ENCODE results near the gene TMEM167A. TPM values are rescaled to one million over a fixed set of nuclear protein-coding genes. Genes with fewer than 3 reads are reported as not detected.
"Not testable (repeated sequence)": the region's sequence is repeated elsewhere in the genome, so short reads cannot be mapped to it uniquely, and the experiment has no call there.

Gene TMEM167A
- total RNA-seq, 1 experiment from 2014 or later: 59.0 TPM

DNA sequence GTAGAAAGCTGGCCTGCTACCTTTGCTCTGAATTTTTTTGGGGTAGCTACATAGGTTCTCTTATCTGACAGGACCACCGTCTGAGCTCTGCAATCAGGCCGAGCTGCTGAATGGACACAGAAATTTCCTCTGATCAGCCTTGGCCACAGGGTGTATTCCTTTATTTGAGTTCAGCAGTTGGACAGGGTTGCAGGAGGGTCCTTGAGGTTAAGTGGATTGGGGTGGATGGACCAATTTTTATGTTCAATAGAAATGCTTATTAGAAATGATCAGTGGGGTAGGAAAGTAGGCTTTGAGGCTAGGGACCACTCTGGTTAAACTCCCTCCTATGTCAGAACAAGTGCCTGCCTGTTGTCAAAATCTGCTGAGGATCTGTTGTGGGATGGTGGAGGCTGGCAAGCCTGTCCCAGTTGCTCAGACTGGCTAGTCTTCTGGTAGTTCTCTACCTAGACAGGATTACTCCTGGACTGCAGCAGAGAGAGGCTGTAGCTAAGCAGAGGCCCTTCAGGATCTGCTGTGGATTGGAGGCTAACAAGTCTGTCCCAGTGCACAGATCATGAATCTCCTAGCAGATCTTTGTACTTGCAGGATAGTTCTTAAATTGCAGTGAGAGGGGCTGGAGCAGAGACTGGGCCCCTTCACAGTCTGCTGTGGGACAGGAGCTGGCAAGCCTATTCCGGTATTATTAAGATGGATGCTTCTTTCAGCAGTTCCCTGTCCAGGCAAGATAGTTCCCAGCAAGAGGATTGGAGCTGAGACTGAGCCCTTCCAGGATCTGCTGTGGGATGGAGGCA is 18.2 kb upstream of the TMEM167A start:
- in situ Hi-C loops (cut with HindIII; ENCODE audit: low pct_unique_long_range_greater_than_20kb, low sequenced_read_pairs): no loop called here
- no peak for DNase-seq (ENCODE audit: low read depth)

DNA sequence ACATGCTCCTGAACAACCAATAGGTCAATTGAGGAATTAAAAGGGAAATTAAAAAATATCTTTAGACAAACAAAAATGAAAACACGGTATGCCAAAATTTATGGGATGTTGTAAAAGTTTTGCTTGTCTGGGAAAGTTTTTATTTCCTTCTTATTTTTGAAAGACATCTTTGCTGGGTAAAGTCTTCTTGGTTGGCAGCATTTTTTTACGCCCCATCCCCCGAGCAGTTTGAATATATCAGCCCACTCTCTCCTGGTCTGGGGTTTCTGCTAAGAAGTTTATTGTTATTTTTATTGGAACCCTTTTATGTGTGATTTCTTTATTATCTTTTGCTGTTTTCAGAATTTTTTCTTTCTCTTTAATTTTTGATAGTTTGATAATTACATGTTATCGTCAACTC is 16.5 kb upstream of the TMEM167A start:
- no peak for DNase-seq (ENCODE audit: low read depth)
- in situ Hi-C loops (cut with HindIII; ENCODE audit: low pct_unique_long_range_greater_than_20kb, low sequenced_read_pairs): no loop called here

DNA sequence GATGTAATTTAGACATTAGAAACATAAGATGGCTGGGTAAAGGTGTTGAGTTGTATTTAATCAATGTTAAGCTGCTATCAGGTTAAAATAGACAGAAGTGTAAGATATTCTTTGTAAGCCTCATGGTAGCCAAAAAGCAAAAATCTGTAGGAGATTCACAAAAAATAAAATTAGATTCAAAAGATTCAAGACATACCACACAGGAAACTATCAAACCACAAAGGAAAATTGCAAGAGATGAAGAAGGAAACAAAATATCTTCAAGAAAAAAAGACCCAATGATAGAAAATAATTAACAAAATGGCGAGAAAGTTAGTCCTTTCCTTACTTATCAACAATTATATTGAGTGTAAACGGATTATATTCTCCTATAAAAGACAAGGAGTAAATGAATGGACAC is 15.4 kb upstream of the TMEM167A start:
- in situ Hi-C loops (cut with HindIII; ENCODE audit: low pct_unique_long_range_greater_than_20kb, low sequenced_read_pairs): no loop called here
- DNase-seq (ENCODE audit: low read depth): no peak

DNA sequence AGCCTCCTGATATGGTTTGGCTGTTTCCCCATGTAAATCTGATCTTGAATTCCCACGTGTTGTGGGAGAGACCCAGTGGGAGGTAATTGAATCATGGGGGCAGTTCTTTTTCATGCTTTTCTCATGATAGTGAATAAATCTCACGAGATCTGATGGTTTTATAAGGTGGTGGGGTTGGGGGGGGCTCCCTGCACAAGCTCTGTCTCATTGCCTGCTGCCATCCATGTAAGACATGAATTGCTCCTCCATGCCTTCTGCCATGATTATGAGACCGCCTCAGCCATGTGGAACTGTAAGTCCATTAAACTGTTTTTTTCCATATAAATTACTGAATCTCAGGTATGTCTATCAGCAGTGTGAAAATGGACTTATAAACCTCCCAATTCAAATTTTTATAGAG is 13.0 kb upstream of the TMEM167A start:
- no peak for DNase-seq (ENCODE audit: low read depth)
- in situ Hi-C loops (cut with HindIII; ENCODE audit: low pct_unique_long_range_greater_than_20kb, low sequenced_read_pairs): no loop called here

DNA sequence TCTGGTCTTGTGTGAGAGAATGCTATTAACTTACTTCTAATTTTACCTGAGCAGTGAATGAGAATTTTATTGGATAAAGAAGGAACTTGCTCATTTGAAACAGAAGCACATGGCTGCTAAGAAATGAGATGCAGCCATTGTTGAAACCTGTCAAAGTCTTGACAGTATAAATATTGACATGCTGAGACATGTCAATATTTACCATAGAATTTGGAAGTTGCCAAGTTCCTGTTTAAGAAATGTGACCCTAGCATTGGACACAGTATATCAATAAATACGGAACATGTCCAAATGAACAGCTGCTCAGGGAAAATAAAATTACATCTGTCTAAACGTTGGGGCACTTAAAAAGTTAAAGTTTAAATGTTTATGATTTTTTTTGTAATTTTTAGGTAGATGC is 7.9 kb upstream of the TMEM167A start:
- in situ Hi-C loops (cut with HindIII; ENCODE audit: low pct_unique_long_range_greater_than_20kb, low sequenced_read_pairs): no loop called here
- DNase-seq (ENCODE audit: low read depth): no peak

DNA sequence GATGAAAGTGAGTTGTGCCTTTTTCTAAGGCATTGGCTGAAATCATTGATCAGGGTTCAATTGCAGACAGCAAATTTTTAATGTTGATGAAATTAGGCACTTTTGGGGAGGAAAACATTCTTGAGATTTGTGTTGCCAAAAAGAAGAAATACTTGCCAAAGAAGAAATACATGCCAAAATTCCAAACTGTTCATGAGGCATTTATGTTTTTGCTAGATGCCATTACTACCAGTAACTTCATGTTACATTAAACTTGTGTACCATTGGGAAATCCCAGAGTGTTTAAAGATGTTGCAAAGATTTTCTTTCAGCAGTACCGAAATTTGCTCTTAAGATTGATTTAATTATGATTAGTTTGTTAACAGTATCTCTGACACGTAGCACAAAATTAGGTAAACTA is 7.1 kb upstream of the TMEM167A start:
- in situ Hi-C loops (cut with HindIII; ENCODE audit: low pct_unique_long_range_greater_than_20kb, low sequenced_read_pairs): no loop called here
- DNase-seq (ENCODE audit: low read depth): no peak

DNA sequence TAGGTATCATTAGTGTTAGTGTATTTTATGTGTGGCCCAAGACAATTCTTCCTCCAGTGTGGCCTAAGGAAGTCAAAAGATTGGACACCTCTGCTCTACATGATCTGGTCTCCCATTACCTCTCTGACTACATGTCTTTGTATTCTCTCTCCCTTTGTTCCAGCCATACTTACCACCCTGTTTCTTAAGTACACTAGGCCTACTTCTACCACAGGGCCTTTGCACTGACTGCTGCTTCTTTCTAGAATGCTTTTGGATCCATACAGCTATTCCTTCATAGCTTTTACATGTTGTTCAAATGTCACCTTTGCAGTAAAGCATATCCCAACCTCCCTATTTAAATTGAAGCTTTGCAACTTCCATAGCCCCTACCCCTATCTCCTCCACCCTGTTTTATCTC is 5.6 kb upstream of the TMEM167A start:
- no peak for DNase-seq (ENCODE audit: low read depth)
- in situ Hi-C loops (cut with HindIII; ENCODE audit: low pct_unique_long_range_greater_than_20kb, low sequenced_read_pairs): no loop called here

DNA sequence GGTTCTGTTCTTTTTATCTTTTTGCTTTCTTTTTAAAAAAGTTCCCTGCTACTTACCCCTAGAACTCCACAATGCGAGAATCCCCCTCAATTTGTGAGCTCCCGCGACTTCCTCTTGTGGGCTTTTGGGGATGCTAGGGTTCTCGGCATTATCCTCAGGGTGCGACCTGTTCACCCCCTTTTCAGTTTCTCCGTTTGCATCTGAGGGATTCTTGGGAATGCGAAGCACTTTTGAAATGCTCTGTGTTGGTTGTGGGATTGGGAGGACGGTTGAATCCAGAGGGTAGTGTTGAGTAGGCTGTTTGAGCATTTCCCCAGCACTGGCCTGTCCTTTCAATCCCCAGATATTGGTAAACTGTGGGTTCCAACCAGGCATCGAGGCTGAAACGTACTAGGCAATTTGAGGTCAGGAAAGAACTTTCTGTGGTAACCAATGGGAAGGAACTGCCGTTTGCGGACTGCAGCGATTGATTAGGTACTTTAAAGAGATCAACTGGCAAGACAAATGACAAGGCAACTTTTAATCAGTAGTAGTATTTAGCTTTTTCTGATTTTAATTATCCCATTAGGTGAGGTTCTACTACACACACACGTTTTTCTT is 568 bp upstream of the TMEM167A start:
- DNase-seq (ENCODE audit: low read depth): no peak
- in situ Hi-C loops (cut with HindIII; ENCODE audit: low pct_unique_long_range_greater_than_20kb, low sequenced_read_pairs): no loop called here

DNA sequence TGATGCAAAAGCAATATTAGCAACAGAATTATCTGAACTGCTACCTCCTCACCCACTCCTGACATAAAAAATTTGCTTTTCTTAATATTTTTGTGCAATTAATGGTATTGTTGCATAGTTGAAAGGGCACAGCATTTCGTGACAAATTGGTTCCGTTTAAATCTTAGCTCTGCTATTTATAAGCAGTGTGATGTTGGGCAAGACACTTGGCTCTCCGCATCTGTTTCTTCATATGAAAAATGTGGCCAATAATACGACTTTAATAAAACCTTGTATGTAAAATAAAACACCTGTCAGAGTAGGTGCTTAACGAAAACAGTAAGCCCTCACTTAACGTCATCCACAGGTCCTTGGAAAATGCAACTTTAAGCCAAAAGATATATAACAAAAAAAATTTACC is 4.2 kb downstream of the TMEM167A start:
- DNase-seq (ENCODE audit: low read depth): no peak
- in situ Hi-C loops (cut with HindIII; ENCODE audit: low pct_unique_long_range_greater_than_20kb, low sequenced_read_pairs): no loop called here

DNA sequence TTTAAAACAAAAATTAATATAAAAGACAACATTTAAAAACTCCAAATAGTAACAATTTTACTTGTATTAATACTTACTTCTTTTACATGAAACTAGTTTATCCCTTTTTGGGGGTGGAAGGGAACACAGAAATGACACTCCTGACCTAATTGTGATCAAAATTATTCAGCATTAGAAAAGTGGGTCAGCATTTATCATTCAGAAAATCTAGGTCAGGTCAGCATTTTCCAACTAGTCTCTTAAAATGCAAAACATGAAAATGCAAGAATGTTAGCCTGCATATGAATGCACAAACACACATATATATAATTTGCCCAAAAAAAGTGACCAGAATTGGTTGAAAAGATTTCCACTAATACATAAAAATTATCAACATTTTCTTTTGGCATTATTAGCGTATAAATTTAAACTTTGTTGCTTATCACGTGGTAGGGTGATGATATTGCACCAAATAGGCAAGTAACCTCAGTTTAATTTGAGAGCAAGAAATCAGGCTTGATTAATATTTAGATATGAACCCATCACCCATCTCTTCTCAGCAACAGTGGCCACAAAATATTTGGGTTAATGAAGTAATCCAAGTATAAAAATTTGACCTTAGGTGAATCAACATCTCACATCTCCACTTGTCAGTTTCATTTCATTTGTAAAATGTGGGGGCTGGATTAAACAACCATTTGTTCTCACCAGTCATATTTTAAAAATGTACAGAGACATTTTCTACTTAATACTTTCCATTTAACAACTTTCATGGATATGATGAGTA is 5.7 kb downstream of the TMEM167A start:
- in situ Hi-C loops (cut with HindIII; ENCODE audit: low pct_unique_long_range_greater_than_20kb, low sequenced_read_pairs): no loop called here
- no peak for DNase-seq (ENCODE audit: low read depth)

DNA sequence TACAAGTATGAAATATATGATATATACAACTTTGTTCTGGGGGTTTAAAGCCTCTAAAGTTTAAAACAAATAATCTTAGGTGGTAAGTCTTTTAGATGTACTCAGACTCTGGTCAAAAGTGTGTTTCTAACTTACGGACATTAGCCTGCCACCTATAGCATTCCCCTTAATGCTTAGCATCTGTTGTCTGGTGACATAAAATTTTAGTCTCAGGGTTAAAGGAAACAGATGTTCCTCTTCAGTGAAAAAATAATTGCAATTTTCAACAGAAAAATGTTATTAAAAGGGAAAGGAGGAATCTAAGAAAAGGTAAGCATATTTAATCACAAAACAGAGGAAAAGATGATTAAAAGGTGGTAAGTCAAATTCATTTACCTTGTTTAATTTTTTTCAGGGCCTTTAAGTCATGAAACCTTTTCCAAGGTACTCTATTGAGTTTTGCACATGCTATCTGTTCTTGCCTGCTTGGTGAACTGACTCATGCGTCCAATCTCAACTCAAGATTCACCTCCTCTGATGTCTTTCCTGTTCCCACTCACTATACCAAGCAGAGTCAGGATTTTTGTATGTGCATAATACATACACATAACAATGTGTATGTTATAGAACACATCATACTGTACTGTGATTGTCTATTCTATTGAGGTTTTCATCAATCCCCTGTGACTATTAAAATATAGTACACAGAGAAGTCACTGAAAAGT is 7.9 kb downstream of the TMEM167A start:
- in situ Hi-C loops (cut with HindIII; ENCODE audit: low pct_unique_long_range_greater_than_20kb, low sequenced_read_pairs): no loop called here
- DNase-seq (ENCODE audit: low read depth): no peak

DNA sequence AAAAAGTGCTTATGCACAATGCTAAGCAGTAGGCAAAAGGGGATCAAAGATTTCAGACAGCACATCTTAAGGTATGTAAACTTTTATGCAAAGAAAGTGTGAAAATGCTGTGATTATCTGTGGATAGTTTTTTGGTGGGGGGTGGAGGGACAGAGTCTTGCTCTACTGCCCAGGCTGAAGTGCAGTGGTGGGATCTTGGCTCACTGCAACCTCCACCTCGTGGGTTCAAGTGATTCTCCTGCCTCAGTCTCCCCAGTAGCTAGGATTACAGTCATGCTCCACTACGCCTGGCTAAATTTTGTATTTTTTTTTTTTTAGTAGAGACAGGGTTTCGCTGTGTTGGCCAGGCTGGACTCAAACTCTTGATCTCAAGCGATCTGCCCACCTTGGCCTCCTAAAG is 9.8 kb downstream of the TMEM167A start:
- in situ Hi-C loops (cut with HindIII; ENCODE audit: low pct_unique_long_range_greater_than_20kb, low sequenced_read_pairs); DNase-seq (ENCODE audit: low read depth): not testable (repeated sequence)

DNA sequence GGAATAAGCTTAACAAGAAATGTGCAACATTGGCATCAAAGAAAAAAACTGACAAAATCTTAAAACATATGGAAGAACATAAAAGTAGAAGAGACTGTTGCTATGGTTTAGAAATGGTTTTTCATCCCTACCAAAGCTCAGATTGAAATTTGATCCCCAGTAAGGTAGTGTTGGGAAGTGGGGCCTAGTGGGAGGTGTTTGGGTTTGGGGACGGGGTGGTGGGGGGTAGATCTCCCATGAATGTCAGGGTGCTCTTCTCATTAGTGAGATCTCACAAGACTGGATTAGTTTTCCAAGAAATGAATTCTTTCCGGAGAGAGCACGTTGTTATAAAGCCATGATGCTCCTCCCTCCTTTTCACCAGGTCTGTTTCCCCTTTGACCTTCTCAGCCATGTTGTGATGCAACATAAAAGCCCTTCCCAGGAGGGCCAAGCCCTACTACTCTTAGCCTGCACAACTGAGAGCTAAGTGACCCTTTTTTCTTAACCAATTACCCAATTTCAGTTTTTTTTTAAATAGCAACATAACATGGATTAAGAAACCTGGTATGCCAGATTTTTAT is 10.6 kb downstream of the TMEM167A start:
- in situ Hi-C loops (cut with HindIII; ENCODE audit: low pct_unique_long_range_greater_than_20kb, low sequenced_read_pairs): no loop called here

DNA sequence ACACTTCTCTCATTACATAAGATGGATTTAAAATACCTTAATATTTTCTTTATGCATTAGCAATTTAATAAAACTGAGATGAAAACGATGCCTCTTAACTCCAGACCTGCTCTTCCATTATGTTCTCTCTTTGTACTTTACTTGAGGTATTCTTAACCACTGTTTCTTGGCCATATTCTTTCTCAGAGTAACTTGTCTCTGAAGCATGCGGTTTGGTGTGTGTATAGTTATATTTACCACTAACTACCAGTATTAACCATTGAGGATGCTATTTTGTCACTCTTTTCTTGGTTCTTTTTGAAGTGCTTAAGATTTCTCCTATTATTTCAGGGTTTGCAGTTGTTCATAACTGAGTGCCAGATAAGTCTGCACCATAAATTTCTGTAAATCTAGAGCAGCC is 17.9 kb downstream of the TMEM167A start:
- DNase-seq (ENCODE audit: low read depth): no peak
- in situ Hi-C loops (cut with HindIII; ENCODE audit: low pct_unique_long_range_greater_than_20kb, low sequenced_read_pairs): no loop called here

More for the DNA sequence above, 10.6 kb downstream of the TMEM167A start:
- no peak for DNase-seq (ENCODE audit: low read depth)

DNA sequence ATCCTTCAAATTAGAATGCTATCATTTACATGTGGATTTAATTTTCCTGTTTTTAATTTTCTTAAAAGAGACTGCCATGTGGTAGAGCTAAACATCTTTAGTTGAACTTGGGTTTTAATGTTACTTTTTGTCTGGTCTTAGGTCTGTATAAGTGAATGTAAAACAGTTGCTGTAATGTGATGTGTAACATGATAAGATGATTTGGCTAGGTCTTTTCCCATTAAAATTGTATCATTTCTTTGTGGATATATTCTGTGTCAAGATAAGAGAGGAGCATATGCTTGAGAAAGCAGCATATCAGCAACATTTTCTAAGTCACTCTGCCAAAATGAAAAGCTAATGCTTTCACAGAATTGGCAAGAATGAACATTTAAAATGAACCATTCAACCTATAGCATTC is 18.5 kb downstream of the TMEM167A start:
- in situ Hi-C loops (cut with HindIII; ENCODE audit: low pct_unique_long_range_greater_than_20kb, low sequenced_read_pairs): no loop called here

DNA sequence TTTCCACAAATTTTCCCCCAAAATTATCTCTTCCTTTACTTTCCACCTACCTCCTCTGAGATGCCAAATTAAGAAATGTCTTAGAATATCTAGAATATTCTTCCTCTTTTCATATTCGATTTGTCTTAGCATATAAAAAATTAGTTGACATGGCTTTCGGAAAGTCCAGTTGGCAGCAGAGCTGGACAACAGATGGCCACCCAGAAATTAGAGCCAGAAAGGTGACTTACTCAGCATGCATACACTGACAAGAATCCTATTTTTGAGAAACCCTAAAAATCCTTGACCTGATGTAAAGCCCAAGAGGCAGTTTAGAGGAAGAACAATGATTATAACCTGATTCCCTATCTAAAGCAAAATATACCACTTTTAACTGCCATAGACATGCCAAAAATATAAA is 22.0 kb downstream of the TMEM167A start:
- no peak for DNase-seq (ENCODE audit: low read depth)
- in situ Hi-C loops (cut with HindIII; ENCODE audit: low pct_unique_long_range_greater_than_20kb, low sequenced_read_pairs): no loop called here

More for the DNA sequence above, 18.5 kb downstream of the TMEM167A start:
- no peak for DNase-seq (ENCODE audit: low read depth)

DNA sequence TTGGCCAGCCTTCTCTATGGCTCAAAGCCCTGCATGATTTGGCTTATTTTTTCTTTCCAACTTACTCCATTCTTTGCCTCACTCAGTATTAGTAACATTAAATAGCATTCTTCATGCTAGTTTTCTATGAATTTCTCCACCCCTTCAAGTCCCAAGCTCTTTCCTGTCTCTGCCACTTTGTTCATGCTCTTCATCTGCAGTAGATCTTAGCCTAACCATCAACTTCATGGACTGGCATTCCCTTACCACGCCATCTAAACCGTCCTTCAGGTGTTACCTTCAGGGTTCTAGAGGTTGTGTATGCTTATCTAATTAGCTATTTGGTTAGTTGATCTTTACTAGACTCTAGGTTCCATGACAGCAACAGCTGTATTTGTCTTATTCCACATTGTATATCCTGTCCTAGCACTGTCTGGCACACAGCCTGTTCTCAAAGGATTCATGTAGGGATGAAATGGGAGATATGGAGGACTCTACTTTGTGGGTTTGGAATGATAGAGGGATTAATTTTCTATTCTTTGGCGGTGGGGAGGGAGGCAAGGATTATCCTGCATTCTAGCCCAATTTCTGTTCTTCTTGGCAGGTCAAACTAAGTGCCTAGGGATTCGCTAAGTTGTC is 26.4 kb downstream of the TMEM167A start:
- DNase-seq (ENCODE audit: low read depth): no peak
- in situ Hi-C loops (cut with HindIII; ENCODE audit: low pct_unique_long_range_greater_than_20kb, low sequenced_read_pairs): no loop called here

DNA sequence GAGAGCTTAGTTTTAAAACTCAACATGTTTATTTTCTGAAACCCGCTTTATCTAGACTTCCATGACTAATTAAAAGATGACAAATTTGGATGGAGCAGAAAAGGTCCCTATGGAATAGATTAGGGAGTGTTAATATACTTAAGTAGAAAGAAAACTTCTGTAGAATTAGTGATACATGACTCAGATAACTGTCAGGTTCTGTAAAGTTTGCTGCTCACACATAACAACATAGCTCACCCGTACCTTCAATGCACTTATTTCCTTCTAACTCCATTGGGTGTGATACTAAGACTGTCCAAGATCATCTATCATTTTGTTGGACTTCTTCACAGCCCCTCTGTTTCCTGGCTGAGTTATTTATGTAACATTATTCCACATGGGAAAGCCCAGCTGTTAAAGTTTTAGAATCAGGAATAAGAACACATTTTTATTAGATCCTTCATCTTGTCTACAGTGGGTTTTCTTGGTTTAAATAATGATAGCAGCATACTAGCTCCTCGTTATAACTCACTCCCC is 27.8 kb downstream of the TMEM167A start:
- in situ Hi-C loops (cut with HindIII; ENCODE audit: low pct_unique_long_range_greater_than_20kb, low sequenced_read_pairs): no loop called here
- no peak for DNase-seq (ENCODE audit: low read depth)
